ENCODE measurements around the gene ALPG.
"Not testable (repeated sequence)": the region's sequence is repeated elsewhere in the genome, so short reads cannot be mapped to it uniquely, and the experiment has no call there.

The ALPG gene

GRCh38 chr2:232439758-232440135 lies 33.1 kb downstream of the ALPG start:
- H3K9ac ChIP-seq (ENCODE audit: low read depth, low read length) = no peak overlapping the region
- no peaks in the 10 kb centered on the region for H3K79me2 ChIP-seq (ENCODE audit: insufficient read depth, low read length)
- H4K20me1 ChIP-seq (ENCODE audit: insufficient read depth, low read length) = no peaks in the 10 kb centered on the region
- no peak overlapping the region for H3K4me3 ChIP-seq (ENCODE audit: low read depth in 1 of 2, low read length in 2 of 2)
- no peaks in the 10 kb centered on the region for H3K36me3 ChIP-seq (ENCODE audit: insufficient read depth, low read length)
- H3K27me3 ChIP-seq (ENCODE audit: insufficient read depth, low read length, poor library complexity) = no peaks in the 10 kb centered on the region
- ATAC-seq (ENCODE audit: insufficient read depth, low read depth) (peak; percentile 9; the same call in 1 of the 3 replicates), DNase-seq (no peak)
- no peak for TF ChIP-seq EZH2 (IDR thresholded peaks at IDR 0.05; ENCODE audit: borderline replicate concordance, low read depth, low read length, severe bottlenecking)
- TF ChIP-seq, protein P1, sequence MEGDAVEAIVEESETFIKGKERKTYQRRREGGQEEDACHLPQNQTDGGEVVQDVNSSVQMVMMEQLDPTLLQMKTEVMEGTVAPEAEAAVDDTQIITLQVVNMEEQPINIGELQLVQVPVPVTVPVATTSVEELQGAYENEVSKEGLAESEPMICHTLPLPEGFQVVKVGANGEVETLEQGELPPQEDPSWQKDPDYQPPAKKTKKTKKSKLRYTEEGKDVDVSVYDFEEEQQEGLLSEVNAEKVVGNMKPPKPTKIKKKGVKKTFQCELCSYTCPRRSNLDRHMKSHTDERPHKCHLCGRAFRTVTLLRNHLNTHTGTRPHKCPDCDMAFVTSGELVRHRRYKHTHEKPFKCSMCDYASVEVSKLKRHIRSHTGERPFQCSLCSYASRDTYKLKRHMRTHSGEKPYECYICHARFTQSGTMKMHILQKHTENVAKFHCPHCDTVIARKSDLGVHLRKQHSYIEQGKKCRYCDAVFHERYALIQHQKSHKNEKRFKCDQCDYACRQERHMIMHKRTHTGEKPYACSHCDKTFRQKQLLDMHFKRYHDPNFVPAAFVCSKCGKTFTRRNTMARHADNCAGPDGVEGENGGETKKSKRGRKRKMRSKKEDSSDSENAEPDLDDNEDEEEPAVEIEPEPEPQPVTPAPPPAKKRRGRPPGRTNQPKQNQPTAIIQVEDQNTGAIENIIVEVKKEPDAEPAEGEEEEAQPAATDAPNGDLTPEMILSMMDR (IDR thresholded peaks at IDR 0.05; ENCODE audit: borderline replicate concordance, extremely low read depth, low read length, poor library complexity, severe bottlenecking) = peak; percentile 43
- no peak overlapping the region for H2AFZ ChIP-seq (ENCODE audit: low read depth, low read length)
- H3K4me1 ChIP-seq (ENCODE audit: insufficient read depth, low read length) = peaks cover 7% of the 10 kb centered on the region
- H3K9me3 ChIP-seq (ENCODE audit: insufficient read depth, low read length, severe bottlenecking) = no peaks in the 10 kb centered on the region
- no peak overlapping the region for H3K4me2 ChIP-seq (ENCODE audit: insufficient read depth, low read length)
- H3K27ac ChIP-seq (ENCODE audit: low read length) = no peak overlapping the region

DNA sequence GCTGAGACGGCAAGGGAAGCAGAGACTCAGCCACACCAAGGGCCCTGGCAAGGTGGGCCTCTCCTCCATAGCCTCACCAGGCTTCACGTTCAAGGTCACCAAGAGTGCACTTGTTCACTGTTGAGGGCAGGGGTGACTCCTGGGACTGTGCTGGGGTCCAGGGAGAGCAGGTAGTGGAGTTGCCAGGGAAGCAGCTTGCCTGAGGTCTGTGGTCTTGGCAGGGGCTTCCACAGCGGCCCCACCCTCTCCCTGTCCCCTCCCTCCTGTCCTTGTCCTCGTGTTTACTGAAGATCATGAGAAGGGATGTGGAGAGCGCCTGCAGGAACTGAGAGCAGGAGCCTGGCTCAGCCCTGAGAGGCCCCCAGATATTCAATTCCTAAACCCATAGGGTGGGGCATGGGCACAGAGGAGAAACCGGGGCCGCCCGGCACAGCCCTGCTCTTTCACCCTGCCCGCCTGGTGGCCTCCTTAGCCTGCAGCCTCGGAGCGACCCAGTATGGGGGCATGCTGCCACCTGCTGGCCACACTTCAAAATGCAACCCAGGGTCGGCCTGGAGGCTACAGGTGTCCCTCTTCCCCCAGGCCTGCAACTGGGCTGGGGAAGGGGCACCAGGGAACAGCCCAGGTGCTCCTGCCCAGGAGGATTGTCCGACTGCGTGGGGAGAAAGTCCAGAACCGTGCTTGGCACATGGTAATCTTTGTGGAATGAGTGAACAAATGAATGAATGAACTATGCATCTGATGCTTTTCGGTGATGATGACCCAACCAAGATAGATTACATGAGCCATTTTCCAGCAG lies 33.8 kb downstream of the ALPG start:
- not testable (repeated sequence) for H3K36me3 ChIP-seq (ENCODE audit: insufficient read depth, low read length); H2AFZ ChIP-seq (ENCODE audit: low read depth, low read length); H3K9me3 ChIP-seq (ENCODE audit: insufficient read depth, low read length, severe bottlenecking); H3K4me3 ChIP-seq (ENCODE audit: low read depth in 1 of 2, low read length in 2 of 2); H3K79me2 ChIP-seq (ENCODE audit: insufficient read depth, low read length); H3K27ac ChIP-seq (ENCODE audit: low read length); H3K27me3 ChIP-seq (ENCODE audit: insufficient read depth, low read length, poor library complexity); H3K4me2 ChIP-seq (ENCODE audit: insufficient read depth, low read length); H3K9ac ChIP-seq (ENCODE audit: low read depth, low read length); H4K20me1 ChIP-seq (ENCODE audit: insufficient read depth, low read length); H3K4me1 ChIP-seq (ENCODE audit: insufficient read depth, low read length)
- DNase-seq (peak; percentile 87), ATAC-seq (ENCODE audit: insufficient read depth, low read depth) (peak; percentile 86)
- TF ChIP-seq, protein P1 (IDR thresholded peaks at IDR 0.05; ENCODE audit: borderline replicate concordance, extremely low read depth, low read length, poor library complexity, severe bottlenecking) = peak; percentile 85

- Histone ChIP-seq H3K4me1 (ENCODE audit: insufficient read depth, low read length) (peaks cover 7% of the 10 kb centered on the region), H3K27ac (ENCODE audit: low read length) (no peak overlapping the region), H2AFZ (ENCODE audit: low read depth, low read length) (no peak overlapping the region), H3K4me2 (ENCODE audit: insufficient read depth, low read length) (no peak overlapping the region), H4K20me1 (ENCODE audit: insufficient read depth, low read length) (no peaks in the 10 kb centered on the region), H3K9ac (ENCODE audit: low read depth, low read length) (no peak overlapping the region), H3K79me2 (ENCODE audit: insufficient read depth, low read length) (no peaks in the 10 kb centered on the region), H3K27me3 (ENCODE audit: insufficient read depth, low read length, poor library complexity) (no peaks in the 10 kb centered on the region), H3K4me3 (ENCODE audit: low read depth in 1 of 2, low read length in 2 of 2) (no peak overlapping the region), H3K36me3 (ENCODE audit: insufficient read depth, low read length) (no peaks in the 10 kb centered on the region), H3K9me3 (ENCODE audit: insufficient read depth, low read length, severe bottlenecking) (no peaks in the 10 kb centered on the region)
- ATAC-seq (ENCODE audit: insufficient read depth, low read depth) = no peak
- no peak for DNase-seq
- TF ChIP-seq, protein P1 (IDR thresholded peaks at IDR 0.05; ENCODE audit: borderline replicate concordance, extremely low read depth, low read length, poor library complexity, severe bottlenecking) = no peak
- TF ChIP-seq EZH2 (IDR thresholded peaks at IDR 0.05; ENCODE audit: borderline replicate concordance, low read depth, low read length, severe bottlenecking) = no peak
Measured at GRCh38 chr2:232441147-232441651, 34.6 kb downstream of the ALPG start.

DNA sequence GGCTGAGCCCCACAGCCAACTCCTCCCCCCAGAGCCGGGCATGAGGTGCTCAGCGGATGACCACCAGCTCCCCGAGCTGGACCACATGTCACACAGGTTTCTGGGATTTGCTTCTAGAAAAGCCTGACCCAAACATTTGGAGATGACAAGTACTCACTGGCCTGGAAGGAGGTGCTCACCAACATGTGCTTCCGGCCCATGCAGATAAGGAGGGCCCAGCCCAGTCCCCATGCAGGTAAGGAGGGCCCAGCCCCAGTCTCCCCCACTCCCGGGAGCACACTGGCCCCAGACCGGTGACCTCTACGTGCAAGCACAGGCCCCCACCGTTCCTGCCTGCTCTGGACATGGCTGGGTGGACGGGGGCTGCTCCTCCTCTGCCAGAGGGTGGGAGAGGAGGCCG lies 35.3 kb downstream of the ALPG start:
- DNase-seq; H3K9me3 ChIP-seq (ENCODE audit: insufficient read depth, low read length, severe bottlenecking); H3K27ac ChIP-seq (ENCODE audit: low read length); H3K27me3 ChIP-seq (ENCODE audit: insufficient read depth, low read length, poor library complexity); H3K9ac ChIP-seq (ENCODE audit: low read depth, low read length); H4K20me1 ChIP-seq (ENCODE audit: insufficient read depth, low read length); H3K36me3 ChIP-seq (ENCODE audit: insufficient read depth, low read length); H3K79me2 ChIP-seq (ENCODE audit: insufficient read depth, low read length); H3K4me2 ChIP-seq (ENCODE audit: insufficient read depth, low read length); ATAC-seq (ENCODE audit: insufficient read depth, low read depth); H3K4me1 ChIP-seq (ENCODE audit: insufficient read depth, low read length); H3K4me3 ChIP-seq (ENCODE audit: low read depth in 1 of 2, low read length in 2 of 2); H2AFZ ChIP-seq (ENCODE audit: low read depth, low read length): not testable (repeated sequence)

DNA sequence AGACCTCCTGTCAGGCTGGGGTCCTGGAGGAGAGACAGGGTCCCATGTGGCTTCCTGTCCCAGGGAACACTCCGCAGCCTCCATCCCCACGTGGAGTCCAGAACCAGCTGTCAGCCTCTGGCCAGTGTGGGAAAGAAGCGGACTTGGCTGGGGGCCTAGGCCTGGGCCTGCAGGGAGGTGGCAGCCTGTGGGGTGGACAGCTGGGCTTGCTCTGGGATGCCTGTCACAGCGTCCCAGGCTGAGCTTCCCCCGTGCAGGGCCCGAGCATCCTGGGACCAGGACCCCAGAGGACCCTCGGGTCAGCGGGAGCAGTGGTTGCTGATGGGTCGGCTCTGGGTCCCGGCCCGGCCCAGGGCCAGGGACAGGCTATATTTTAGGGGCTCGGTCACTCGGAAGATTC lies 35.8 kb downstream of the ALPG start:
- not testable (repeated sequence) for ATAC-seq (ENCODE audit: insufficient read depth, low read depth); DNase-seq; H3K27me3 ChIP-seq (ENCODE audit: insufficient read depth, low read length, poor library complexity)

DNA sequence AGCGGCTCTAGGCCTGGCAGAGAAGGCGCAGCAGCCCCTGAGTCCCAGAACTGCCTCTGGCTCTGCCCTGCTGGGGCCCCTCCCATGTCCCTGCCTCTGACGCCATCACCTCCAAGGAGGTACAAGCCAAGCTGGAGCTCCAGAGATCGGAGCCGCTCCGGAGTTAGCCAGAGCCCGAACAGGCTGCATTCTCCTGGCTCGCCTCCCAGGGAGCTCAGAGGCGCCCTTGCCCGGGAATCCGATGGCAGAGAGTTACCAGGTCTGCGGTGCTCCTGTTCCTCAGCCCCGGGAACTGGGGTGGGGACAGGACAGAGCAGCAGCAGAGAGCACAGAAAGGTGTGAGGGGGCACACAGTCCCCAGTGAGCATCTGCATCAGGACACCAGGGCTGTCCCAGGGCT lies 36.4 kb downstream of the ALPG start:
- not testable (repeated sequence) for H3K4me2 ChIP-seq (ENCODE audit: insufficient read depth, low read length); ATAC-seq (ENCODE audit: insufficient read depth, low read depth); H3K4me1 ChIP-seq (ENCODE audit: insufficient read depth, low read length); H3K27ac ChIP-seq (ENCODE audit: low read length); H3K27me3 ChIP-seq (ENCODE audit: insufficient read depth, low read length, poor library complexity); H4K20me1 ChIP-seq (ENCODE audit: insufficient read depth, low read length); H3K79me2 ChIP-seq (ENCODE audit: insufficient read depth, low read length); H2AFZ ChIP-seq (ENCODE audit: low read depth, low read length); H3K36me3 ChIP-seq (ENCODE audit: insufficient read depth, low read length); DNase-seq; H3K9me3 ChIP-seq (ENCODE audit: insufficient read depth, low read length, severe bottlenecking); H3K4me3 ChIP-seq (ENCODE audit: low read depth in 1 of 2, low read length in 2 of 2); H3K9ac ChIP-seq (ENCODE audit: low read depth, low read length)

More for the DNA sequence above, 35.8 kb downstream of the ALPG start:
- H3K9me3 ChIP-seq (ENCODE audit: insufficient read depth, low read length, severe bottlenecking); H3K79me2 ChIP-seq (ENCODE audit: insufficient read depth, low read length); H3K9ac ChIP-seq (ENCODE audit: low read depth, low read length); H3K27ac ChIP-seq (ENCODE audit: low read length); H3K36me3 ChIP-seq (ENCODE audit: insufficient read depth, low read length); H3K4me3 ChIP-seq (ENCODE audit: low read depth in 1 of 2, low read length in 2 of 2); H3K4me1 ChIP-seq (ENCODE audit: insufficient read depth, low read length); H3K4me2 ChIP-seq (ENCODE audit: insufficient read depth, low read length); H2AFZ ChIP-seq (ENCODE audit: low read depth, low read length); H4K20me1 ChIP-seq (ENCODE audit: insufficient read depth, low read length): not testable (repeated sequence)

Measured in DND-41 (cell line).